HepG2 (cell line): ENCODE measurements around the gene MAFF. TPM values are rescaled to one million over a fixed set of nuclear protein-coding genes. Genes with fewer than 3 reads are reported as not detected.

Experiments used
- CBX2 ChIP-seq, 2 experiments: fragments of 200-600 bp in 1 of 2; sonication (generic); formaldehyde crosslinking in 1 of 2; IDR thresholded peaks; 2 replicates each; pipeline versions ENCODE4 v1.7.0 to v1.8.1; 2018 to 2022; ENCODE audit warnings: low read depth in 2 of 2, low read length in 1 of 2, mild to moderate bottlenecking in 1 of 2, missing genetic modification reagents in 1 of 2
- HDAC1 ChIP-seq: sonication (generic); formaldehyde crosslinking; IDR thresholded peaks from 2 replicates; pipeline ENCODE4 v1.5.1; 2020; ENCODE audit warnings: mild to moderate bottlenecking, missing genetic modification reagents
- IKZF5 ChIP-seq: IDR thresholded peaks from 2 replicates; pipeline ENCODE4 v1.6.1; 2018; ENCODE audit warnings: missing genetic modification reagents, mild to moderate bottlenecking, missing compliant biosample characterization
- KDM4B ChIP-seq: sonication (generic); formaldehyde crosslinking; IDR thresholded peaks from 2 replicates; pipeline ENCODE4 v1.4.0; 2020; ENCODE audit warnings: missing genetic modification reagents
- KLF13 ChIP-seq: sonication (generic); formaldehyde crosslinking; IDR thresholded peaks from 2 replicates; pipeline ENCODE4 v1.4.0; 2020; ENCODE audit warnings: mild to moderate bottlenecking, missing genetic modification reagents
- MAFF ChIP-seq: IDR thresholded peaks from 2 replicates; pipeline ENCODE4 v1.6.1; 2011; ENCODE audit warnings: low read depth, low read length, improper control_type of control experiment
- MATR3 ChIP-seq: sonication (generic); formaldehyde crosslinking; IDR thresholded peaks from 2 replicates; pipeline ENCODE4 v1.4.0; 2020; ENCODE audit warnings: missing genetic modification reagents
- MYC ChIP-seq: sonication (generic); formaldehyde crosslinking; IDR thresholded peaks from 2 replicates; pipeline ENCODE4 v1.9.0; 2021; ENCODE audit warnings: missing genetic modification reagents, borderline replicate concordance
- NR2C2 ChIP-seq: sonication (generic); formaldehyde crosslinking; IDR thresholded peaks from 2 replicates; pipeline ENCODE4 v1.4.0; 2020; ENCODE audit warnings: missing genetic modification reagents, mild to moderate bottlenecking, moderate library complexity, borderline replicate concordance
- SALL1 ChIP-seq: sonication (generic); formaldehyde crosslinking; IDR thresholded peaks from 2 replicates; pipeline ENCODE4 v1.8.0; 2022; ENCODE audit warnings: mild to moderate bottlenecking, missing genetic modification reagents
- SOX5 ChIP-seq: IDR thresholded peaks from 2 replicates; pipeline ENCODE4 v1.6.1; 2016; ENCODE audit warnings: borderline replicate concordance
- TAF1 ChIP-seq: sonication (generic); formaldehyde crosslinking; IDR thresholded peaks from 2 replicates; pipeline ENCODE4 v1.4.0; 2020; ENCODE audit warnings: missing genetic modification reagents
- TCF7 ChIP-seq: sonication (generic); IDR thresholded peaks from 2 replicates; pipeline ENCODE4 v1.6.1; 2016; ENCODE audit warnings: antibody characterized with exemption, low read depth
- ZNF460 ChIP-seq: sonication (generic); formaldehyde crosslinking; IDR thresholded peaks from 2 replicates; pipeline ENCODE4 v1.5.1; 2020; ENCODE audit warnings: missing genetic modification reagents, mild to moderate bottlenecking, borderline replicate concordance
- ZNF615 ChIP-seq: sonication (generic); formaldehyde crosslinking; IDR thresholded peaks from 2 replicates; pipeline ENCODE4 v1.5.0; 2020; ENCODE audit warnings: mild to moderate bottlenecking, missing genetic modification reagents, borderline replicate concordance
- ZNF720 ChIP-seq: sonication (generic); formaldehyde crosslinking; IDR thresholded peaks from 2 replicates; pipeline ENCODE4 v1.4.0; 2020; ENCODE audit warnings: missing genetic modification reagents
- ZNF746 ChIP-seq: sonication (generic); formaldehyde crosslinking; IDR thresholded peaks from 2 replicates; pipeline ENCODE4 v1.8.0; 2022; ENCODE audit warnings: mild to moderate bottlenecking, missing genetic modification reagents
- polyA plus RNA-seq, 8 experiments: library from polyadenylated mRNA; depleted of rRNA in 3 of 8; stranded (reverse) in 7 of 8; unstranded in 1 of 8; fragments of >200 nt; fragmentation: Illumina TruSeq in 4 of 8; extraction: Trizol in 4 of 8; gene quantifications; 2 replicates each; pipeline versions ENCODE4 v1.2.1 to v1.2.3, GENCODE V29; 2011 to 2016; ENCODE audit warnings: low read depth in 4 of 8, missing spikeins in 1 of 8, mixed read lengths in 1 of 8; ENCODE audit not compliant: insufficient read depth in 1 of 8
- total RNA-seq, 5 experiments: library from RNA; depleted of rRNA; stranded (reverse); fragments of >200 nt; fragmentation: Illumina TruSeq; extraction: Trizol; gene quantifications; 2 replicates each; pipeline ENCODE4 v1.2.3, GENCODE V29; 2016; ENCODE audit warnings: low read depth in 1 of 5
- TF ChIP-seq, protein P1 (sequence below): sonication (generic); formaldehyde crosslinking; IDR thresholded peaks from 2 replicates; pipeline ENCODE4 v1.9.0; 2021; ENCODE audit warnings: missing genetic modification reagents, borderline replicate concordance
- TF ChIP-seq, protein P2 (sequence below): sonication (generic); formaldehyde crosslinking; IDR thresholded peaks from 2 replicates; pipeline ENCODE4 v1.5.0; 2020; ENCODE audit warnings: mild to moderate bottlenecking, missing genetic modification reagents, moderate library complexity
- TF ChIP-seq, protein P3 (sequence below): sonication (generic); formaldehyde crosslinking; IDR thresholded peaks from 2 replicates; pipeline ENCODE4 v1.4.0; 2020; ENCODE audit warnings: missing genetic modification reagents
- TF ChIP-seq, protein P4 (sequence below): sonication (generic); formaldehyde crosslinking; IDR thresholded peaks from 2 replicates; pipeline ENCODE4 v1.5.0; 2020; ENCODE audit warnings: mild to moderate bottlenecking, missing genetic modification reagents

Gene MAFF
- total and polyA plus RNA-seq, 2 of the 13 experiments (the other 11 are each of a cell fraction or from before 2014, with no cell fraction given), result 5.4 to 14.3 TPM

DNA sequence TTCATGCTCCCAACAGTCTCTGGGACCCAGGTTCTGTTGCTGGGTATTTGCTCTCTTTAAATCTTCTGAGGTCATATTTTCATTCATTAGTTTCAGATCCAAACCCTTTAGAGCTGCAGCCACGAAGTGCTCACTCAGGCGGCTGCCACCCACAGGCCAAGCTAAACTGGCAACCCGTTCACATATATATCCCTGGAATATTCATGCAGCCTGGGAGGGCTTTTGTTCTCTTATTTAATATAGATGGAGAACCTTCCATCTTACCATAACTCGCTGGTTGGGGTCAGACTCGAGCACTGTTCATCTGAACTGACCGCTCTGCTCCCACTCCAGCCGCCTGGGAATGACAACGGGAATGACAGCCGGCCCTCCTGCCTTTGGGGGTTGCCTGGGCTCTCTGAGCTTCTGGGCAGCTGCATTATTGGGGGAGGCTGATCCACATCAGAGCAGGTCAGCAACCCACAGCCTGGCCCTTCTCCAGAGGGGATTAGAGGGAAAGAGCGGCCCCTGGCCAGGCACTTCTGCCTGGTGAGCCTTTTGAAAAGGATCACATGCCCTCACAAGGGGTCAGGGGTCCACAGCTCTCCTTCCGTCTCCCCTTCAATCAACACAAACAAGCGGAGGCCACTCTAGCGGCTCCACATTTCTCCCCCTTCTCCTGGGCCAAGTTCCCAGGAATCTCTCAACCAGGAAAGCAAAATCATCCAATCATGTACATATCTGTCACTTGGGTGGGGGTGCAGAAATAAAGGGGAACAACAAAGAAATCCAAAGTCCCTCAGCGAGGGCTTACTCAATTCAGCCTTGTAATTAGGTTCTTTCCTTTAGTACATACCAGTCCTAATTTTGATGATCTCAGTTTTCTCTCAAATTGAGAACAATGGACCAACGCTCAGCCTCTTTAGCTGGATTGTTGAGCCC is 59.2 kb downstream of the MAFF start (continued):
- TF ChIP-seq, protein P1, sequence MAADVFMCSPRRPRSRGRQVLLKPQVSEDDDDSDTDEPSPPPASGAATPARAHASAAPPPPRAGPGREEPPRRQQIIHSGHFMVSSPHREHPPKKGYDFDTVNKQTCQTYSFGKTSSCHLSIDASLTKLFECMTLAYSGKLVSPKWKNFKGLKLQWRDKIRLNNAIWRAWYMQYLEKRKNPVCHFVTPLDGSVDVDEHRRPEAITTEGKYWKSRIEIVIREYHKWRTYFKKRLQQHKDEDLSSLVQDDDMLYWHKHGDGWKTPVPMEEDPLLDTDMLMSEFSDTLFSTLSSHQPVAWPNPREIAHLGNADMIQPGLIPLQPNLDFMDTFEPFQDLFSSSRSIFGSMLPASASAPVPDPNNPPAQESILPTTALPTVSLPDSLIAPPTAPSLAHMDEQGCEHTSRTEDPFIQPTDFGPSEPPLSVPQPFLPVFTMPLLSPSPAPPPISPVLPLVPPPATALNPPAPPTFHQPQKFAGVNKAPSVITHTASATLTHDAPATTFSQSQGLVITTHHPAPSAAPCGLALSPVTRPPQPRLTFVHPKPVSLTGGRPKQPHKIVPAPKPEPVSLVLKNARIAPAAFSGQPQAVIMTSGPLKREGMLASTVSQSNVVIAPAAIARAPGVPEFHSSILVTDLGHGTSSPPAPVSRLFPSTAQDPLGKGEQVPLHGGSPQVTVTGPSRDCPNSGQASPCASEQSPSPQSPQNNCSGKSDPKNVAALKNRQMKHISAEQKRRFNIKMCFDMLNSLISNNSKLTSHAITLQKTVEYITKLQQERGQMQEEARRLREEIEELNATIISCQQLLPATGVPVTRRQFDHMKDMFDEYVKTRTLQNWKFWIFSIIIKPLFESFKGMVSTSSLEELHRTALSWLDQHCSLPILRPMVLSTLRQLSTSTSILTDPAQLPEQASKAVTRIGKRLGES (CRISPR knock-in tag), result no peak
- TF ChIP-seq TCF7, result peak; percentile 18; the same call in 1 of the 2 replicates
- no peak for TF ChIP-seq ZNF746 (CRISPR knock-in tag)
- TF ChIP-seq, protein P2, sequence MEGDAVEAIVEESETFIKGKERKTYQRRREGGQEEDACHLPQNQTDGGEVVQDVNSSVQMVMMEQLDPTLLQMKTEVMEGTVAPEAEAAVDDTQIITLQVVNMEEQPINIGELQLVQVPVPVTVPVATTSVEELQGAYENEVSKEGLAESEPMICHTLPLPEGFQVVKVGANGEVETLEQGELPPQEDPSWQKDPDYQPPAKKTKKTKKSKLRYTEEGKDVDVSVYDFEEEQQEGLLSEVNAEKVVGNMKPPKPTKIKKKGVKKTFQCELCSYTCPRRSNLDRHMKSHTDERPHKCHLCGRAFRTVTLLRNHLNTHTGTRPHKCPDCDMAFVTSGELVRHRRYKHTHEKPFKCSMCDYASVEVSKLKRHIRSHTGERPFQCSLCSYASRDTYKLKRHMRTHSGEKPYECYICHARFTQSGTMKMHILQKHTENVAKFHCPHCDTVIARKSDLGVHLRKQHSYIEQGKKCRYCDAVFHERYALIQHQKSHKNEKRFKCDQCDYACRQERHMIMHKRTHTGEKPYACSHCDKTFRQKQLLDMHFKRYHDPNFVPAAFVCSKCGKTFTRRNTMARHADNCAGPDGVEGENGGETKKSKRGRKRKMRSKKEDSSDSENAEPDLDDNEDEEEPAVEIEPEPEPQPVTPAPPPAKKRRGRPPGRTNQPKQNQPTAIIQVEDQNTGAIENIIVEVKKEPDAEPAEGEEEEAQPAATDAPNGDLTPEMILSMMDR, result peak; percentile 46
- TF ChIP-seq CBX2 (IDR thresholded peaks at IDR 0.05; ENCODE audit: low read depth, low read length), result no peak
- TF ChIP-seq CBX2 (CRISPR knock-in tag; IDR thresholded peaks at IDR 0.05; ENCODE audit: low read depth), result no peak
- TF ChIP-seq SOX5, result no peak; the same call in 1 of the 2 replicates
- TF ChIP-seq ZNF460 (CRISPR knock-in tag), result no peak; the same call in 1 of the 2 replicates
- no peak for TF ChIP-seq TAF1
- TF ChIP-seq KDM4B (CRISPR knock-in tag), result no peak
- no peak for TF ChIP-seq IKZF5 (CRISPR knock-in tag)
- 0 out of 2 replicates have a peak, but pooled peaks have one; percentile 25 for TF ChIP-seq NR2C2 (CRISPR knock-in tag)
- TF ChIP-seq, protein P3, sequence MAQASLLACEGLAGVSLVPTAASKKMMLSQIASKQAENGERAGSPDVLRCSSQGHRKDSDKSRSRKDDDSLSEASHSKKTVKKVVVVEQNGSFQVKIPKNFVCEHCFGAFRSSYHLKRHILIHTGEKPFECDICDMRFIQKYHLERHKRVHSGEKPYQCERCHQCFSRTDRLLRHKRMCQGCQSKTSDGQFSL (CRISPR knock-in tag), result peak; percentile 43; the same call in 1 of the 2 replicates
- TF ChIP-seq SALL1 (CRISPR knock-in tag), result peak; percentile 59; the same call in 1 of the 2 replicates
- TF ChIP-seq KLF13, result no peak
- no peak for TF ChIP-seq ZNF615
- TF ChIP-seq MATR3 (CRISPR knock-in tag), result no peak
- TF ChIP-seq, protein P4, sequence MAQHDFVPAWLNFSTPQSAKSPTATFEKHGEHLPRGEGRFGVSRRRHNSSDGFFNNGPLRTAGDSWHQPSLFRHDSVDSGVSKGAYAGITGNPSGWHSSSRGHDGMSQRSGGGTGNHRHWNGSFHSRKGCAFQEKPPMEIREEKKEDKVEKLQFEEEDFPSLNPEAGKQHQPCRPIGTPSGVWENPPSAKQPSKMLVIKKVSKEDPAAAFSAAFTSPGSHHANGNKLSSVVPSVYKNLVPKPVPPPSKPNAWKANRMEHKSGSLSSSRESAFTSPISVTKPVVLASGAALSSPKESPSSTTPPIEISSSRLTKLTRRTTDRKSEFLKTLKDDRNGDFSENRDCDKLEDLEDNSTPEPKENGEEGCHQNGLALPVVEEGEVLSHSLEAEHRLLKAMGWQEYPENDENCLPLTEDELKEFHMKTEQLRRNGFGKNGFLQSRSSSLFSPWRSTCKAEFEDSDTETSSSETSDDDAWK (CRISPR knock-in tag), result no peak
- TF ChIP-seq MYC (CRISPR knock-in tag), result no peak
- TF ChIP-seq MAFF, result no peak
- TF ChIP-seq HDAC1, result peak; percentile 64
- no peak for TF ChIP-seq ZNF720 (CRISPR knock-in tag)
